Trophoblast cell (in vitro differentiated cells and primary cell): ENCODE data around the gene MYBBP1A.
A peak's percentile ranks its signal among the peaks of the same experiment; 100 is the strongest.

Source experiments
- DNase-seq, 2 donors: peaks; one replicate each; pipeline ENCODE4 v3.0.0-alpha.2; 2016
- H2AFZ ChIP-seq: 2 replicates; pipeline ENCODE4 v1.6.1; 2013; ENCODE audit warnings: low read length, moderate library complexity, mild to moderate bottlenecking; ENCODE audit not compliant: insufficient read depth, poor library complexity
- H2AK5ac ChIP-seq: 2 replicates; pipeline ENCODE4 v1.6.1; 2013; ENCODE audit warnings: mild to moderate bottlenecking, low read length
- H2BK120ac ChIP-seq: 2 replicates; pipeline ENCODE4 v1.6.1; 2013; ENCODE audit warnings: low read length, mild to moderate bottlenecking, moderate library complexity; ENCODE audit not compliant: insufficient read depth, poor library complexity
- H2BK12ac ChIP-seq: 2 replicates; pipeline ENCODE4 v1.6.1; 2013; ENCODE audit warnings: mild to moderate bottlenecking, low read length, moderate library complexity
- H2BK5ac ChIP-seq: 2 replicates; pipeline ENCODE4 v1.6.1; 2013; ENCODE audit warnings: low read length, low read depth, moderate library complexity, mild to moderate bottlenecking; ENCODE audit not compliant: poor library complexity
- H3K14ac ChIP-seq: 2 replicates; pipeline ENCODE4 v1.6.1; 2013; ENCODE audit warnings: mild to moderate bottlenecking, low read length
- H3K18ac ChIP-seq: 2 replicates; pipeline ENCODE4 v1.6.1; 2013; ENCODE audit warnings: mild to moderate bottlenecking, low read length
- H3K23ac ChIP-seq: 2 replicates; pipeline ENCODE4 v1.6.1; 2013; ENCODE audit warnings: low read length
- H3K27ac ChIP-seq: 2 replicates; pipeline ENCODE4 v1.5.1; 2013; ENCODE audit warnings: low read depth, mild to moderate bottlenecking, inconsistent platforms, low read length, moderate library complexity
- H3K27me3 ChIP-seq: 2 replicates; pipeline ENCODE4 v1.6.1; 2013; ENCODE audit warnings: inconsistent platforms, mild to moderate bottlenecking, low read length, moderate library complexity; ENCODE audit not compliant: insufficient read depth
- H3K36me3 ChIP-seq, 2 experiments: 1 replicate in 1 of 2; 2 replicates in 1 of 2; pipeline ENCODE4 v1.6.1; 2013; ENCODE audit warnings: low read length in 2 of 2, mild to moderate bottlenecking in 2 of 2, moderate library complexity in 1 of 2; ENCODE audit not compliant: insufficient read depth in 2 of 2, control insufficient read depth in 1 of 2
- H3K4ac ChIP-seq: 2 replicates; pipeline ENCODE4 v1.6.1; 2013; ENCODE audit warnings: low read depth, mild to moderate bottlenecking, low read length, moderate library complexity
- H3K4me1 ChIP-seq, 2 experiments: 1 replicate in 1 of 2; 2 replicates in 1 of 2; pipeline ENCODE4 v1.6.1; 2013; ENCODE audit warnings: low read length in 2 of 2, mild to moderate bottlenecking in 2 of 2, moderate library complexity in 1 of 2; ENCODE audit not compliant: insufficient read depth in 2 of 2, control insufficient read depth in 1 of 2
- H3K4me2 ChIP-seq: 2 replicates; pipeline ENCODE4 v1.6.1; 2013; ENCODE audit warnings: inconsistent platforms, mild to moderate bottlenecking, low read length, moderate library complexity
- H3K4me3 ChIP-seq: 2 replicates; pipeline ENCODE4 v1.5.1; 2013; ENCODE audit warnings: mild to moderate bottlenecking, low read depth, low read length, inconsistent platforms
- H3K79me1 ChIP-seq: one replicate; pipeline ENCODE4 v1.6.1; 2013; ENCODE audit warnings: low read length
- H3K79me2 ChIP-seq: 2 replicates; pipeline ENCODE4 v1.6.1; 2013; ENCODE audit warnings: low read length, mild to moderate bottlenecking; ENCODE audit not compliant: control insufficient read depth, insufficient read depth, poor library complexity
- H3K9ac ChIP-seq: 2 replicates; pipeline ENCODE4 v1.6.1; 2013; ENCODE audit warnings: mild to moderate bottlenecking, low read length
- H3K9me3 ChIP-seq: 2 replicates; pipeline ENCODE4 v1.6.1; 2013; ENCODE audit warnings: low read depth, mild to moderate bottlenecking, control low read depth, inconsistent platforms, low read length; ENCODE audit not compliant: insufficient read depth
- H4K12ac ChIP-seq: 2 replicates; pipeline ENCODE4 v1.6.1; 2013; ENCODE audit warnings: low read depth, mild to moderate bottlenecking, low read length, moderate library complexity
- H4K8ac ChIP-seq: 2 replicates; pipeline ENCODE4 v1.6.1; 2013; ENCODE audit warnings: low read depth, mild to moderate bottlenecking, low read length, moderate library complexity
- H4K91ac ChIP-seq: one replicate; pipeline ENCODE4 v1.6.1; 2013; ENCODE audit warnings: low read depth, mild to moderate bottlenecking, low read length, moderate library complexity
- WGBS: extraction: QIAGEN DNeasy Blood & Tissue Kit; methylation state at CpG from one replicate; pipeline ENCODE4 v1.1.7; 2013; ENCODE audit warnings: missing lambda C conversion rate; ENCODE audit not compliant: insufficient read length, insufficient coverage; ENCODE audit errors: extremely low coverage; 5-methylcytosine and 5-hydroxymethylcytosine counted together

MYBBP1A gene

GRCh38 chr17:4512156-4513112 is 42.8 kb downstream of the MYBBP1A start:
- no CpG with 5 or more reads among the region's 31 CpGs for WGBS
- peak overlapping the region; percentile 61 for H3K14ac ChIP-seq
- H3K79me1 ChIP-seq = peaks cover 41% of the 10 kb centered on the region

GRCh38 chr17:4511199-4511932 is 43.8 kb downstream of the MYBBP1A start:
- Histone ChIP-seq H3K27me3 (no peaks in the 10 kb centered on the region), H3K27ac (peak overlapping the region; percentile 20), H3K23ac (no peak overlapping the region), H3K9me3 (no peaks in the 10 kb centered on the region), H2BK12ac (no peak overlapping the region), H3K36me3 (peaks cover 30 to 56% of the 10 kb centered on the region in 2 experiments), H4K8ac (no peak overlapping the region), H2AFZ (no peak overlapping the region), H4K91ac (no peak overlapping the region), H2AK5ac (no peak overlapping the region), H3K79me1 (peaks cover 45% of the 10 kb centered on the region), H3K4me2 (no peak overlapping the region), H3K4me1 (peaks cover 75 to 85% of the 10 kb centered on the region in 2 experiments), H2BK5ac (no peak overlapping the region), H3K9ac (no peak overlapping the region), H3K18ac (no peak overlapping the region), H3K14ac (no peak overlapping the region), H3K4ac (peak overlapping the region; percentile 5), H2BK120ac (no peak overlapping the region), H3K79me2 (peaks cover 51% of the 10 kb centered on the region), H4K12ac (no peak overlapping the region), H3K4me3 (no peak overlapping the region)
- DNase-seq = peak in 1 of 2 donors; percentile 34
- no CpG with 5 or more reads among the region's 10 CpGs for WGBS

More at GRCh38 chr17:4512156-4513112, 42.8 kb downstream of the MYBBP1A start:
- Histone ChIP-seq H3K9me3 (no peaks in the 10 kb centered on the region), H3K79me2 (peaks cover 44% of the 10 kb centered on the region), H3K4me2 (peak overlapping the region; percentile 9), H3K27ac (peak overlapping the region; percentile 91), H3K4ac (peak overlapping the region; percentile 78), H3K23ac (no peak overlapping the region), H3K36me3 (peaks cover 33 to 56% of the 10 kb centered on the region in 2 experiments), H3K4me1 (peaks cover 68 to 77% of the 10 kb centered on the region in 2 experiments), H2AK5ac (peak overlapping the region; percentile 69), H3K4me3 (no peak overlapping the region), H4K8ac (no peak overlapping the region), H4K12ac (no peak overlapping the region), H2AFZ (no peak overlapping the region), H3K18ac (peak overlapping the region; percentile 31), H4K91ac (peak overlapping the region; percentile 62), H3K27me3 (no peaks in the 10 kb centered on the region), H2BK120ac (peak overlapping the region; percentile 19), H2BK12ac (peak overlapping the region; percentile 60), H2BK5ac (peak overlapping the region; percentile 74), H3K9ac (no peak overlapping the region)
- DNase-seq = no peak

- H2AFZ ChIP-seq = no peak overlapping the region
- no peak overlapping the region for H3K18ac ChIP-seq
- peaks cover 52% of the 10 kb centered on the region for H3K79me1 ChIP-seq
- no peaks in the 10 kb centered on the region for H3K9me3 ChIP-seq
- H3K23ac ChIP-seq = no peak overlapping the region
- H3K36me3 ChIP-seq = peaks cover 26 to 54% of the 10 kb centered on the region in 2 experiments
- no peak overlapping the region for H2AK5ac ChIP-seq
- no peak overlapping the region for H4K91ac ChIP-seq
- H2BK12ac ChIP-seq = no peak overlapping the region
- H3K4me1 ChIP-seq = peaks cover 82 to 91% of the 10 kb centered on the region in 2 experiments
- no peak overlapping the region for H3K4me2 ChIP-seq
- H3K79me2 ChIP-seq = peaks cover 57% of the 10 kb centered on the region
- H2BK120ac ChIP-seq = no peak overlapping the region
- H3K9ac ChIP-seq = no peak overlapping the region
- no peak overlapping the region for H3K27ac ChIP-seq
- peak overlapping the region; percentile 11 for H3K4ac ChIP-seq
- no peak overlapping the region for H4K8ac ChIP-seq
- no peak overlapping the region for H4K12ac ChIP-seq
- H3K14ac ChIP-seq = no peak overlapping the region
- H3K27me3 ChIP-seq = no peaks in the 10 kb centered on the region
- no peak overlapping the region for H3K4me3 ChIP-seq
- WGBS = no CpG with 5 or more reads among the region's 11 CpGs
- H2BK5ac ChIP-seq = no peak overlapping the region
- no peak for DNase-seq
Measured at GRCh38 chr17:4510618-4510941, 44.6 kb downstream of the MYBBP1A start.

GRCh38 chr17:4509923-4510617 is 45.1 kb downstream of the MYBBP1A start:
- H3K18ac ChIP-seq = peak overlapping the region; percentile 11
- H3K9me3 ChIP-seq = no peaks in the 10 kb centered on the region
- H2AK5ac ChIP-seq = no peak overlapping the region
- H3K27me3 ChIP-seq = no peaks in the 10 kb centered on the region
- peaks cover 80 to 91% of the 10 kb centered on the region in 2 experiments for H3K4me1 ChIP-seq
- no peak overlapping the region for H3K14ac ChIP-seq
- no CpG with 5 or more reads among the region's 21 CpGs for WGBS
- no peak overlapping the region for H3K23ac ChIP-seq
- peak overlapping the region; percentile 45 for H3K4ac ChIP-seq
- no peak overlapping the region for H3K4me3 ChIP-seq
- no peak overlapping the region for H3K9ac ChIP-seq
- H2BK5ac ChIP-seq = no peak overlapping the region
- no peak for DNase-seq
- H2BK120ac ChIP-seq = no peak overlapping the region
- peaks cover 23 to 53% of the 10 kb centered on the region in 2 experiments for H3K36me3 ChIP-seq
- H4K8ac ChIP-seq = no peak overlapping the region
- no peak overlapping the region for H2AFZ ChIP-seq
- H3K79me1 ChIP-seq = peaks cover 49% of the 10 kb centered on the region
- H3K4me2 ChIP-seq = no peak overlapping the region
- peak overlapping the region; percentile 29 for H4K91ac ChIP-seq
- peaks cover 55% of the 10 kb centered on the region for H3K79me2 ChIP-seq
- peak overlapping the region; percentile 12 for H3K27ac ChIP-seq
- H2BK12ac ChIP-seq = no peak overlapping the region
- no peak overlapping the region for H4K12ac ChIP-seq
